ENCODE data around the gene SLC22A8. TPM values are rescaled to one million over a fixed set of nuclear protein-coding genes. Genes with fewer than 3 reads are reported as not detected.

Gene SLC22A8
- total RNA-seq, 2 experiments from 2014 or later: not detected

- H3K36me3 Mint-ChIP-seq (ENCODE audit: low read depth): no peaks in the 10 kb centered on the region
- H3K4me1 Mint-ChIP-seq: no peaks in the 10 kb centered on the region
- no peak for DNase-seq
- CTCF ChIA-PET: no interaction called here
- H3K27ac Mint-ChIP-seq: no peak overlapping the region
- POLR2A ChIA-PET: no interaction called here
- no peak overlapping the region for H3K4me3 Mint-ChIP-seq
- no peaks in the 10 kb centered on the region for H3K9me3 Mint-ChIP-seq
- H3K27me3 Mint-ChIP-seq: peaks cover 2% of the 10 kb centered on the region
Measured at GRCh38 chr11:62981743-62982142, 33.9 kb downstream of the SLC22A8 start.

DNA sequence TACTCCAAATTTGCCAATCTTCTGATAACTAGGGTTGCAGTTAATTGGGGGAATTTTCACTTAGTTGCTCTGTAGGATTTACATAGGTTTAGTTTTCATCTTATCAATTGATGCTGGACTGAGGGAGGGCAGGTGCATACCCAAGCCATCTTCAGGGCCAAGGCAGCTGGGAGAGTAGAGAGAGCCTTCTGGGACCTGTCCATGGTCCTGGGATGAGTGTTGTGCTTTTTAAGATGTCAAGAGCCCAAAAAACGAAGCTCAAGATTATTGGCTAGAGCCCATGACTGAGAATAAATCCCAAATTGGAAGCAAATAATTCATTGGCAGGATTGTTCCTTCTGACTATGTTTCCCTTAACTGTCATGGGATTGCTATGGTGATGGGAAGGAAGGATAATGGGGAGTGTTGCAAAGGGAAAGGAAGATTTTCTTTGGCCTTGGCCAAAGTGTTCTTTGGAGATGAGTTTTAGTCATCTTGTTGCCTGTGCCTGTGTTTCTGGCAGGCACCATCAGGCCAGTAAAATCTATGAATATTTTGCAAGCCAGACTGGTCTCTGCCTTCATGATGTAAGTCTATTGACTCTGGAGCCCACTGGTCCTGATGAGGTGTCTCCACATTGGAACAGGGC lies 35.4 kb downstream of the SLC22A8 start:
- H3K27me3 Mint-ChIP-seq: no peaks in the 10 kb centered on the region
- DNase-seq: no peak
- no peaks in the 10 kb centered on the region for H3K9me3 Mint-ChIP-seq
- no peaks in the 10 kb centered on the region for H3K4me1 Mint-ChIP-seq
- ChIA-PET POLR2A (no interaction called here), CTCF (interaction anchor here (0.9 kb wide), 1 partner anchor 20 kb away, joined by 3 read pairs; no protein-coding TSS in a partner anchor)
- no peak overlapping the region for H3K4me3 Mint-ChIP-seq
- H3K36me3 Mint-ChIP-seq (ENCODE audit: low read depth): no peaks in the 10 kb centered on the region
- H3K27ac Mint-ChIP-seq: no peak overlapping the region

GRCh38 chr11:62976109-62976508 lies 39.5 kb downstream of the SLC22A8 start:
- no peaks in the 10 kb centered on the region for H3K9me3 Mint-ChIP-seq
- H3K36me3 Mint-ChIP-seq (ENCODE audit: low read depth): no peaks in the 10 kb centered on the region
- no peak overlapping the region for H3K4me3 Mint-ChIP-seq
- H3K27ac Mint-ChIP-seq: no peak overlapping the region
- POLR2A ChIA-PET: no interaction called here
- DNase-seq: no peak
- peaks cover 3% of the 10 kb centered on the region for H3K27me3 Mint-ChIP-seq
- CTCF ChIA-PET: interaction anchor here (2.4 kb wide), 1 partner anchor 70 kb away, joined by 8 read pairs; no protein-coding TSS in a partner anchor
- no peaks in the 10 kb centered on the region for H3K4me1 Mint-ChIP-seq

DNA sequence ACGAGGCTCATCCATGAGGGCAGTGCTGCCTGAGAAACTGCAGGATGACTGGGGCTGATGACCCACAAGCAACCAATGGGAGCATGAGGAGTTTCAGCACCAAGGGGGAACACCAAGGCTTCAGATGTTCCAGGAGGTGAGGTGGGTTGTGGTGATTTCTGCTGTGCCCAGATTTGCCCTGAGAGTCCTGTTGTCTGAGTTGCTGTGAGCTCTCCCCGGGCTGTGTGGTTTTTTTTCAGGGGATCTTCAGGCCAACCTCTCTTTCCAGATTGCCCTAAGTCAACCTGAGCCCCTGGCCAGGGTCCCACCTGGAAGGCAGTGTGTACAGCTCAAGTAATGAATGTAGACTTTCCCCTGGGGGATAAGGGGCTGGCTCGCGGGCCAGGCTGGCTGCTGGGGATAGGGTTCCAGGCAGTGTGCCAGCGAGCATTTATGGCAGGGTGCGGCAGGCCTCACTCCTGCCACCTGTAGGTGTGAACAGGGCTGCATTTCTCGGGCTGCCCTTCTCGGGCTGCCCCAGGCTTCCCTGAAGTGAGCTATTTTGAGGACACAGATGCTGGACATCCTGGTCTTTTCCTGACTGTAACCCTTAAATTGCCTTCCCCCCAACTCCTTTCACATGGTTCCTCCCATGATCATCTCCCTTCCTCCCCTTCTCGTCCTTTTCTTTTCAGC lies 40.7 kb downstream of the SLC22A8 start:
- Mint-ChIP-seq H3K4me1 (no peaks in the 10 kb centered on the region), H3K4me3 (no peak overlapping the region), H3K27ac (no peak overlapping the region), H3K9me3 (no peaks in the 10 kb centered on the region), H3K27me3 (peaks cover 6% of the 10 kb centered on the region), H3K36me3 (ENCODE audit: low read depth) (no peaks in the 10 kb centered on the region)
- ChIA-PET POLR2A (no interaction called here), CTCF (interaction anchor here (0.8 to 2.4 kb wide), 2 partner anchors 9 to 68 kb away, joined by 3 to 8 read pairs; no protein-coding TSS in a partner anchor)
- DNase-seq: no peak

DNA sequence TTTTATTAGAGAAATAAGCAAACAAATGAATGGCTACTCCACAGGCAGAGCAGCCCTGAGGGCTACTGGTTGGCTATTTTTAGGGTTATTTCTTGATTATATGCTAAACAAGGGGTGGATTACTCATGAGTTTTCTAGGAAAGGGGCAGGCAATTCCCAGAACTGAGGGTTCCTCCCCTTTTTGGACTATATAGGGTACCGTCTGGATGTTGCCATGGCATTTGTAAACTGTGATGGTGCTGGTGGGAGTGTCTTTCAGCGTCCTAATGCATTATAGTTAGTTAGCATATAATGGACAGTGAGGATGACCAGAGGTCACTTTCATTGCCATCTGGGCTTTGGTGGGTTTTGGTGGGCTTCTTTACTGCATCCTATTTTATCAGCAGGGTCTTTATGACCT lies 50.1 kb downstream of the SLC22A8 start:
- peaks cover 29% of the 10 kb centered on the region for H3K27me3 Mint-ChIP-seq
- H3K27ac Mint-ChIP-seq: no peak overlapping the region
- H3K36me3 Mint-ChIP-seq (ENCODE audit: low read depth): no peaks in the 10 kb centered on the region
- ChIA-PET CTCF (no interaction called here), POLR2A (no interaction called here)
- no peak for DNase-seq
- no peak overlapping the region for H3K4me3 Mint-ChIP-seq
- H3K4me1 Mint-ChIP-seq: no peaks in the 10 kb centered on the region
- no peaks in the 10 kb centered on the region for H3K9me3 Mint-ChIP-seq

DNA sequence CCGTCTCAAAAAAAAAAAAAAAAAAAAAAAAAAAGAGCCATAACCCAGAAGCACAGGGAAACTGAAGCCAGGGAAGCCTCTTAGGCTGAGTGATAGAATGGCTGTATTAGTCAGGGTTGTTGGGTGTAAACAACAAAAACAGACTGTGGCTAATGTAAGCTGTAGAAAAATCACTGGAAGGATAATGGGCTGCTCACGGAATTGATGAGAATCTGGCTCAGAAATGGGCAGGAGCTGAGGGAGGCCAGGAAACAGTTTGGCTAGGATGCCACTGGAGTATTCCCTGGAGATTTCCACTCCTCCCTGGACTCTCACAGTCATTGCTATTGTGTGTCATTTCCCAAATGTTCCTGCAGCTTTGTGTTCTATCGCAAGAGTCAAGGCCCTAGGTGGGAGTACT lies 53.2 kb downstream of the SLC22A8 start:
- H3K9me3 Mint-ChIP-seq: no peaks in the 10 kb centered on the region
- no peaks in the 10 kb centered on the region for H3K36me3 Mint-ChIP-seq (ENCODE audit: low read depth)
- no peak overlapping the region for H3K4me3 Mint-ChIP-seq
- ChIA-PET POLR2A (no interaction called here), CTCF (interaction anchor here (1.1 kb wide), 1 partner anchor 9 kb away, joined by 4 read pairs; no protein-coding TSS in a partner anchor)
- no peak overlapping the region for H3K27ac Mint-ChIP-seq
- DNase-seq: no peak
- H3K27me3 Mint-ChIP-seq: peaks cover 21% of the 10 kb centered on the region
- no peaks in the 10 kb centered on the region for H3K4me1 Mint-ChIP-seq

GRCh38 chr11:62961017-62961570 lies 54.5 kb downstream of the SLC22A8 start:
- no peaks in the 10 kb centered on the region for H3K4me1 Mint-ChIP-seq
- H3K4me3 Mint-ChIP-seq: no peak overlapping the region
- no peaks in the 10 kb centered on the region for H3K36me3 Mint-ChIP-seq (ENCODE audit: low read depth)
- ChIA-PET CTCF (no interaction called here), POLR2A (no interaction called here)
- peaks cover 11% of the 10 kb centered on the region for H3K27me3 Mint-ChIP-seq
- no peak for DNase-seq
- H3K27ac Mint-ChIP-seq: no peak overlapping the region
- H3K9me3 Mint-ChIP-seq: no peaks in the 10 kb centered on the region

GRCh38 chr11:62959422-62959980 lies 56.1 kb downstream of the SLC22A8 start:
- CTCF ChIA-PET: no interaction called here

DNA sequence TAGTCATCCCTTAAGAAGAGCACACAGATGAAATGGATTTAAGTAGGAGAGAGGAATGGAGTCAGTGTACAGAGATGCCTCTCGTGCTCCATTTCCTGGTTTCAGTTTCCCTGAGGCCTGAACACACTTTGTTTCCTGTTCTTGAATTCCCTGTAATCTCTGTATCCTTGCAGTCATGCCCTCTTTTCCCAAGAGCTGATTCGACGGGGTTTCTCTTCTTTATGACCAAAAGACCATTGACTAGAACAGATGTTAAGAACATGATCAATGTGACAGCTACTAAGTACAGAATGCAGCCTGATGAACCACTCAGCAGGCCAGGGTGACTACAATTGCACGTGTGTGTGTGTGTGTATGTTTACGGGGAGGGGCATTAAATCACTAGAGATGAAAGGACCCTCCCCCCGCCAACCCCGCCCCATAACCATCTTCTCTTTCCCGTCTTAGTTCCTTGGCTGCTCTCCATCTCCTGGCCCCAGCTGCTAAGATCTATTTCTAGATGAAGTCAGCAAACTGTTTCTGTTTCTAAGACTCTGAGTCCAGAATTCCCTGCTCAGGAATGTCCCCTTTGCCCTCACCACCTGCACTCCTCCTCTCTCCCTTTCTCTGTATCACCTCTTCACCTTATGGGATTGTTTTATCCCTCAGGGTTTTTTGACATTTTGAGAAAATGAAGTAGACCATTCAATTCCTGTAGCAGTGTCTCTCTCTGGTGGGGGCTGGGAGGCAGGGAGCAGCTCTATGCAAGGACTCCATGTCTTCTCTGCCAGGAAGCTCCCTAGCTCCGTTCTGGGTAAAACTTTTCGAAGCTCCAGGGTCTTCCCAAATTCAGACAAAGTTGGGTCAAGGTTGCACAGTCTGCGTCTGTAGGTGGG lies 56.9 kb downstream of the SLC22A8 start:
- H3K27me3 Mint-ChIP-seq: peaks cover 7% of the 10 kb centered on the region
- no peak overlapping the region for H3K27ac Mint-ChIP-seq
- POLR2A ChIA-PET: no interaction called here
- no peak for DNase-seq
- no peak overlapping the region for H3K4me3 Mint-ChIP-seq
- no peaks in the 10 kb centered on the region for H3K36me3 Mint-ChIP-seq (ENCODE audit: low read depth)
- no peaks in the 10 kb centered on the region for H3K4me1 Mint-ChIP-seq
- no peaks in the 10 kb centered on the region for H3K9me3 Mint-ChIP-seq
- CTCF ChIA-PET: no interaction called here

More at GRCh38 chr11:62959422-62959980, 56.1 kb downstream of the SLC22A8 start:
- H3K9me3 Mint-ChIP-seq: no peaks in the 10 kb centered on the region
- no peaks in the 10 kb centered on the region for H3K36me3 Mint-ChIP-seq (ENCODE audit: low read depth)
- no peaks in the 10 kb centered on the region for H3K4me1 Mint-ChIP-seq
- DNase-seq: no peak
- H3K27me3 Mint-ChIP-seq: peaks cover 2% of the 10 kb centered on the region
- POLR2A ChIA-PET: no interaction called here
- no peak overlapping the region for H3K4me3 Mint-ChIP-seq
- H3K27ac Mint-ChIP-seq: no peak overlapping the region

DNA sequence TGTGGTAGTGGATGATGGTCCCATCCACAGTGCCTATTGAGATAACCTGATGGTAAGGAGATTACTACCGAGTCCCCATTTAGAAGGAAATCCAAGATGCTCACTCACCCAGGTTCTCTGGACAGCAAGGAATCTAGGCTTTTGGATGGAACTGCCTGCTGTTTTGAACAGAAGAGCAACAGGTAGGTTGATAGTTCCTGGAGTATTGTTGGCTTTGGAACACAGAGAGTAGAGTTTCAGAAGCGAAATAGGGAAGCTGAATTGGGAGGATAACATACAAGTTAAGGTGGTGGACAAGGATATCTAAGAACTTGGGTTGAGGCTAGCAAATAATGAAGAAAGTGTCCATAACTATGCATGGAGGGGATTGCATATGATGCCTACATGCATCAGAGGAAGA lies 58.5 kb downstream of the SLC22A8 start:
- Mint-ChIP-seq H3K27me3 (peaks cover 5% of the 10 kb centered on the region), H3K36me3 (ENCODE audit: low read depth) (no peaks in the 10 kb centered on the region), H3K9me3 (no peaks in the 10 kb centered on the region), H3K4me3 (no peak overlapping the region), H3K27ac (no peak overlapping the region), H3K4me1 (no peaks in the 10 kb centered on the region)
- POLR2A ChIA-PET: no interaction called here
- CTCF ChIA-PET: no interaction called here
- no peak for DNase-seq

DNA sequence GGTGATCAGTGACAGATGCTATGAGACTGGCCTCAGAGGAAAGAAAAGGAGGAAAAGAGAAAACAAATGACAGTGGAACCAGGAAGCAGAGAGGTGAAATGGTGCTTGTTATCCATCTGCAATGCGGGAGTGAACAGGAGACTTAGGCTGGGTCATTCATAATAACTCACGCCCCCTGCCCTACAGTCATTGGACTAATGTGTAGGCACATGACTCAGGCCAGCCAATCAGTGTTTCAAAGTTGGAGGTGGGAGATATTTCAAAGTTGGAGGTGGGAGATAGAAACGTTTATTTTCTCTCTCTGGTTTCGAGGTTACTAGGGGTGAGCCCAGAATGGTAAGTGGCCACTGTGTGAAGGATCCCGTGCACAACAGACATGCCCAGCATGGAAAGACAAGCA lies 61.2 kb downstream of the SLC22A8 start:
- ChIA-PET POLR2A (no interaction called here), CTCF (no interaction called here)
- DNase-seq: no peak
- Mint-ChIP-seq H3K27ac (no peak overlapping the region), H3K36me3 (ENCODE audit: low read depth) (no peaks in the 10 kb centered on the region), H3K4me1 (no peaks in the 10 kb centered on the region), H3K4me3 (no peak overlapping the region), H3K9me3 (no peaks in the 10 kb centered on the region), H3K27me3 (peaks cover 8% of the 10 kb centered on the region)

DNA sequence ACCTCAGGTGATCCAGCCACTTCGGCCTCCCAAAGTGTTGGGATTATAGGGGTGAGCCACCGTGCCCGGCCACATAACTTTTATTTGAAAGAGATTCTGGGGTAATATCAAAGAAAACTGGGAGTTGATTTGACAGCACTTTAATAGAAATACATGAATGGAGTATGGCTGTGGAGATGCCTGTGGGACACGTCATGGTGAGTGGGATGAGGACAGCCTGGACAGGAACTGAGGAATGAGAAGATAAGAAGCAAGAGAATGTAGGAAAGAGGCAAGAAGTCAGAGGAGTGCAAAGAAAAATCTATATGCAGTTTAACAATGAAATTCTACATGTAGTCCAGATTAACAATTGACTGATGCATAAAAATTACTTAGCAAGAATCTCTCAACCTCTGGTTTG lies 61.8 kb downstream of the SLC22A8 start:
- peaks cover 8% of the 10 kb centered on the region for H3K27me3 Mint-ChIP-seq
- H3K4me3 Mint-ChIP-seq: no peak overlapping the region
- ChIA-PET POLR2A (no interaction called here), CTCF (no interaction called here)
- no peak overlapping the region for H3K27ac Mint-ChIP-seq
- no peak for DNase-seq
- no peaks in the 10 kb centered on the region for H3K9me3 Mint-ChIP-seq
- no peaks in the 10 kb centered on the region for H3K36me3 Mint-ChIP-seq (ENCODE audit: low read depth)
- no peaks in the 10 kb centered on the region for H3K4me1 Mint-ChIP-seq

Data from activated CD4-positive, alpha-beta T cell treated with anti-CD3 and anti-CD28 coated beads, Interleukin-2, amount 10 ng/mL, durations not matched to agents 7 days and 5 days (primary cell).